ENCODE results near the gene ANO2.

ANO2 gene

GRCh38 chr12:5865397-5865796 lies 79.7 kb downstream of the ANO2 start:
- no peak for TF ChIP-seq CTCF (IDR thresholded peaks at IDR 0.05; ENCODE audit: low read depth, low read length, missing control alignments)
- no peak overlapping the region for H3K4me3 ChIP-seq (ENCODE audit: low read depth, low read length)
- DNase-seq (ENCODE audit: low read depth): no peak
- in situ Hi-C loops (cut with HindIII; ENCODE audit: low sequenced_read_pairs): no loop called here

- DNase-seq (ENCODE audit: low read depth): no peak
- H3K4me3 ChIP-seq (ENCODE audit: low read depth, low read length): no peak overlapping the region
- in situ Hi-C loops (cut with HindIII; ENCODE audit: low sequenced_read_pairs): no loop called here
- no peak for TF ChIP-seq CTCF (IDR thresholded peaks at IDR 0.05; ENCODE audit: low read depth, low read length, missing control alignments)
Measured at GRCh38 chr12:5864972-5865371, 80.1 kb downstream of the ANO2 start.

- in situ Hi-C loops (cut with HindIII; ENCODE audit: low sequenced_read_pairs): no loop called here
- TF ChIP-seq CTCF (IDR thresholded peaks at IDR 0.05; ENCODE audit: low read depth, low read length, missing control alignments): no peak
- DNase-seq (ENCODE audit: low read depth): no peak
- no peak overlapping the region for H3K4me3 ChIP-seq (ENCODE audit: low read depth, low read length)
Measured at GRCh38 chr12:5864301-5864700, 80.8 kb downstream of the ANO2 start.

- in situ Hi-C loops (cut with HindIII; ENCODE audit: low sequenced_read_pairs): no loop called here
- no peak for DNase-seq (ENCODE audit: low read depth)
- no peak overlapping the region for H3K4me3 ChIP-seq (ENCODE audit: low read depth, low read length)
- no peak for TF ChIP-seq CTCF (IDR thresholded peaks at IDR 0.05; ENCODE audit: low read depth, low read length, missing control alignments)
Measured at GRCh38 chr12:5861416-5861815, 83.6 kb downstream of the ANO2 start.

DNA sequence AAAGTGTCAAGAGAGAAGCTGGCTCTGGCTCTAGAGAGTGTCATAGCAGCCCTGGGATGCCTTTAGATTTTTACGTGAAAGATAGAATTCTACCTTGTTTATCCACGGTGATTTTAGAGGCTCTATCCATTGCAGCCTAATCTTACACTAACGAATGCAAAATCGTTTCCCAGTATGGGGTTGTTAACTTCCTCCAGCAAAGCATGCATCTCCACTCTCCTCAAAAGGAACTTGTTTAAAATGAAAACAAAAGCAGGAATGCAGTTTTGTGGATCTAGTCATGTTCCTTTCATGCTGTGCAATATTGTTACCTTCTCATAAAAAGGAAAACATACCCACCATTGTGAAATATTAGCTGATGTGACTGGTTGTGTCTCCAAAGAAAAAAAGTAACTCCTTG lies 88.4 kb downstream of the ANO2 start:
- in situ Hi-C loops (cut with HindIII; ENCODE audit: low sequenced_read_pairs): no loop called here
- no peak for TF ChIP-seq CTCF (IDR thresholded peaks at IDR 0.05; ENCODE audit: low read depth, low read length, missing control alignments)
- no peak for DNase-seq (ENCODE audit: low read depth)
- no peak overlapping the region for H3K4me3 ChIP-seq (ENCODE audit: low read depth, low read length)

- TF ChIP-seq CTCF (IDR thresholded peaks at IDR 0.05; ENCODE audit: low read depth, low read length, missing control alignments): no peak
- DNase-seq (ENCODE audit: low read depth): no peak
- no peak overlapping the region for H3K4me3 ChIP-seq (ENCODE audit: low read depth, low read length)
- in situ Hi-C loops (cut with HindIII; ENCODE audit: low sequenced_read_pairs): loop anchor here (5.0 kb wide), 1 partner anchor 60 kb away; no protein-coding TSS in a partner anchor
Measured at GRCh38 chr12:5846950-5847349, 98.1 kb downstream of the ANO2 start.

GRCh38 chr12:5840944-5841343 lies 104.1 kb downstream of the ANO2 start:
- in situ Hi-C loops (cut with HindIII; ENCODE audit: low sequenced_read_pairs): no loop called here

More at GRCh38 chr12:5840944-5841343, 104.1 kb downstream of the ANO2 start:
- no peak for DNase-seq (ENCODE audit: low read depth)
- TF ChIP-seq CTCF (IDR thresholded peaks at IDR 0.05; ENCODE audit: low read depth, low read length, missing control alignments): no peak
- no peak overlapping the region for H3K4me3 ChIP-seq (ENCODE audit: low read depth, low read length)

All from astrocyte of the cerebellum (primary cell).